Measurements from ENCODE around the gene PSMB8. TPM values are rescaled to one million over a fixed set of nuclear protein-coding genes. Genes with fewer than 3 reads are reported as not detected.

The PSMB8 gene
- total RNA-seq, 4 donors from 2014 or later, result 38.5 to 71.2 (median 42.3) TPM

- DNase-seq (ENCODE audit: low spot score), result no peak
- ATAC-seq (ENCODE audit: low FRiP score), result no peak
- TF ChIP-seq CTCF (IDR thresholded peaks at IDR 0.05), result no peak
Observed at GRCh38 chr6:32867554-32868256, 23.9 kb upstream of the PSMB8 start.

DNA sequence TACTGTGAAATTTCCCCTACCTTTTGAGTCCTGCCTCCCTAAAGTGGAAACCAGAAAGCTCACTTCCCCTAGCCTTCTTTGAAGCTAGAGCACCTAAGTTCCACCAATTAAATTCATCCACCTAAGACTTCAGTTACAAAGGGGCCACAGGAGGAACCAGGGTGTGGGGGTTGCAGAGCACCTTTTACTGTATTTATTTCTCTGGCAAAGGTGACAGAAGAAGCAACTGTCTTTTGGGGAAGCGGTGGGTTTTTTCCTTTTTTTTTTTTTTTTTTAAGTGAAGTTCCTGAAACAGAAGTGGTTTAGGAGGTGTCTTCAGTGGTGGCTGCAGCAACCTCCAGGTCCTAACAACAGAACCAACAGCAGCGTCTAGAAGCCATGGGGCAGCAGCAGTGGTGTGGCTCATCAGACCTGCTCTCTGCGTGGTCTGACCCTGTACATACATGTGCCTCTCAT, 23.2 kb upstream of the PSMB8 start:
- ATAC-seq (ENCODE audit: low FRiP score) (no peak), DNase-seq (ENCODE audit: low spot score) (no peak)
- no peak for TF ChIP-seq CTCF (IDR thresholded peaks at IDR 0.05)

GRCh38 chr6:32865724-32866443, 22.0 kb upstream of the PSMB8 start:
- ATAC-seq (ENCODE audit: low FRiP score) (no peak), DNase-seq (ENCODE audit: low spot score) (no peak)
- no peak for TF ChIP-seq CTCF (IDR thresholded peaks at IDR 0.05)

- DNase-seq (ENCODE audit: low spot score) (no peak), ATAC-seq (ENCODE audit: low FRiP score) (no peak)
- TF ChIP-seq CTCF (IDR thresholded peaks at IDR 0.05), result no peak
Observed at GRCh38 chr6:32862725-32863124, 18.9 kb upstream of the PSMB8 start.

- DNase-seq (ENCODE audit: low spot score), result no peak
- ATAC-seq (ENCODE audit: low FRiP score), result no peak
- TF ChIP-seq CTCF (IDR thresholded peaks at IDR 0.05), result no peak
Observed at GRCh38 chr6:32860674-32861073, 16.8 kb upstream of the PSMB8 start.

GRCh38 chr6:32858194-32858593, 14.3 kb upstream of the PSMB8 start:
- TF ChIP-seq CTCF (IDR thresholded peaks at IDR 0.05), result no peak
- DNase-seq (ENCODE audit: low spot score) (no peak), ATAC-seq (ENCODE audit: low FRiP score) (no peak)

Data from omental fat pad (tissue), 4 donors.